Activated T-helper 1 cell treated with anti-CD3 and anti-CD28 coated beads, Interleukin-12 subunit alpha, Interleukin-12 subunit beta, Interleukin-2, Interleukin-4 antibody, amounts not matched to agents 30 ng/mL and 10 ng/mL and 1 ng/mL, durations not matched to agents 14 hours and 24 hours and 36 hours (primary cell): Measurements from ENCODE around the gene BRF1. TPM values are rescaled to one million over a fixed set of nuclear protein-coding genes. Genes with fewer than 3 reads are reported as not detected.

Experiments
- DNase-seq: peaks from one replicate; pipeline ENCODE4 v3.0.0; 2021; ENCODE audit warnings: low spot score
- H3K27ac Mint-ChIP-seq: one replicate; pipeline ENCODE4 v1.8.0; 2021; ENCODE audit warnings: mild to moderate bottlenecking, mixed read lengths
- H3K27me3 Mint-ChIP-seq: one replicate; pipeline ENCODE4 v1.8.0; 2022; ENCODE audit warnings: mild to moderate bottlenecking, moderate library complexity, mixed read lengths; ENCODE audit not compliant: insufficient read depth
- H3K36me3 Mint-ChIP-seq: one replicate; pipeline ENCODE4 v1.8.0; 2021; ENCODE audit warnings: low read depth, mixed read lengths
- H3K4me1 Mint-ChIP-seq: one replicate; pipeline ENCODE4 v1.8.0; 2021; ENCODE audit warnings: low read depth, mixed read lengths
- H3K4me3 Mint-ChIP-seq: one replicate; pipeline ENCODE4 v1.8.0; 2021; ENCODE audit warnings: mild to moderate bottlenecking, moderate library complexity, mixed read lengths
- H3K9me3 Mint-ChIP-seq: one replicate; pipeline ENCODE4 v1.8.0; 2021; ENCODE audit warnings: mixed read lengths
- intact Hi-C: fragments of 100-400 bp; cut with micrococcal nuclease; formaldehyde crosslinking; loops from one replicate; pipeline ENCODE4 v1.15.1; 2024
- total RNA-seq: library from RNA; stranded (reverse); gene quantifications from 2 replicates; pipeline ENCODE4 v1.2.3, GENCODE V29; 2022

Gene BRF1
- total RNA-seq, 1 donor from 2014 or later = 46.9 TPM

GRCh38 chr14:105272623-105273022 is 28.2 kb downstream of the BRF1 start:
- intact Hi-C loops = no loop called here
- Mint-ChIP-seq H3K9me3 (no peaks in the 10 kb centered on the region), H3K4me1 (no peaks in the 10 kb centered on the region), H3K27ac (no peak overlapping the region), H3K27me3 (no peaks in the 10 kb centered on the region), H3K36me3 (peaks cover 3% of the 10 kb centered on the region), H3K4me3 (no peak overlapping the region)
- DNase-seq = no peak

DNA sequence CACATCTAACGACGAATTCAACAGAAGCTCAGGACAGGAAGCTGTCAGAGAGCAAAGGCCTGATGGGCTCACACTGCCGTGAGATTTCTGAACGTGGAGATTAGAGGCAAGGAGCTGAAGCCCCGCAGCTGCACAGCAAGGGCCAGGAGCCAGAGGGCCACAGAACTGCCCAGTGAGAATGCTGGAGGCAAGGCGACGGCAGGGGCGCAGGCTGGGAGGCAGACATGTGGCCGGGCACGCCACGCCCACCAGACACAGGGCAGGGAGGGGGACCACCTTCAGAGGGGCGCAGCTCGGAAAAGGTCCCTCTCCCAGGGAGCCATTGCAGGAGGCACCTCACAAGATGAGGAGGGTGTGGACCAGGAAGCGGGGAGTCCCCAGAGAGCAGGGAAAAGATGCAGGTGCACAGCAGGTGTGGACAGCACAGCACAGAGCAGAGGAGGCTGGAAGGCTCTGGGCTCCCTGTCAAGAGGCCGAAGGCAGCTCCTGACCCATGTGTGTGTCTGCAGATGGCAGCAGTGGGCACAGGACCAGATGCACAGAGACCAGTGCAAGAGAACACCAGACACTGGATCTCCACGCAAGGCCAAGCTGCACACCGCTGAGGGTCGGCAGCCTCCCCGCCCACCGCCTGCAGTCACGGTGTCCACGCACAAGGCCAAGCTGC is 29.4 kb downstream of the BRF1 start:
- intact Hi-C loops = no loop called here
- no peaks in the 10 kb centered on the region for H3K9me3 Mint-ChIP-seq
- no peaks in the 10 kb centered on the region for H3K27me3 Mint-ChIP-seq
- H3K36me3 Mint-ChIP-seq = peaks cover 3% of the 10 kb centered on the region
- no peak overlapping the region for H3K27ac Mint-ChIP-seq
- no peak for DNase-seq
- H3K4me1 Mint-ChIP-seq = no peaks in the 10 kb centered on the region
- H3K4me3 Mint-ChIP-seq = no peak overlapping the region

DNA sequence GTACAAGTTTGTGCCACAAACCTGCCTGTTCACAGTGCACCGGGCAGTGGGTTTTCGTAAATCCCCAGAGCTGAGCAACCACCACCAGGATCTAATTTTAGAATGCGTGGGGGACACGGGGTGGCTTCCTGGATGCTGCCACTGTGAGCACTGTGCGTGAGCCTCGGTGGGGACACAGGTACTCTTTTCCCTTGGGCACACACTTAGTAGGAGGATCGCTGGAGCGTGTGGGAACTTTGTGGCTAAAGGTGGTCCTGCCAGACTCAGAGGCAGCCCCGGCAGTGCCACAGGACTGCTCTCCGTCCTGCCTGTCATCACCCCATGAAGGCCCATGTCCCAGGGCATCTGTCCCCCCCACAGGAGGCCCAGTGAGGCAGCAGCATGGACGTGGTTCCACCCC is 31.4 kb downstream of the BRF1 start:
- H3K4me3 Mint-ChIP-seq = no peak overlapping the region
- H3K27ac Mint-ChIP-seq = no peak overlapping the region
- no peaks in the 10 kb centered on the region for H3K27me3 Mint-ChIP-seq
- H3K36me3 Mint-ChIP-seq = peaks cover 5% of the 10 kb centered on the region
- H3K9me3 Mint-ChIP-seq = no peaks in the 10 kb centered on the region
- intact Hi-C loops = no loop called here
- H3K4me1 Mint-ChIP-seq = no peaks in the 10 kb centered on the region
- no peak for DNase-seq

- intact Hi-C loops = no loop called here
- Mint-ChIP-seq H3K9me3 (no peaks in the 10 kb centered on the region), H3K4me3 (no peak overlapping the region), H3K27ac (no peak overlapping the region), H3K36me3 (peaks cover 5% of the 10 kb centered on the region), H3K27me3 (no peaks in the 10 kb centered on the region), H3K4me1 (no peaks in the 10 kb centered on the region)
- DNase-seq = no peak
Observed at GRCh38 chr14:105268736-105269354, 32.0 kb downstream of the BRF1 start.

DNA sequence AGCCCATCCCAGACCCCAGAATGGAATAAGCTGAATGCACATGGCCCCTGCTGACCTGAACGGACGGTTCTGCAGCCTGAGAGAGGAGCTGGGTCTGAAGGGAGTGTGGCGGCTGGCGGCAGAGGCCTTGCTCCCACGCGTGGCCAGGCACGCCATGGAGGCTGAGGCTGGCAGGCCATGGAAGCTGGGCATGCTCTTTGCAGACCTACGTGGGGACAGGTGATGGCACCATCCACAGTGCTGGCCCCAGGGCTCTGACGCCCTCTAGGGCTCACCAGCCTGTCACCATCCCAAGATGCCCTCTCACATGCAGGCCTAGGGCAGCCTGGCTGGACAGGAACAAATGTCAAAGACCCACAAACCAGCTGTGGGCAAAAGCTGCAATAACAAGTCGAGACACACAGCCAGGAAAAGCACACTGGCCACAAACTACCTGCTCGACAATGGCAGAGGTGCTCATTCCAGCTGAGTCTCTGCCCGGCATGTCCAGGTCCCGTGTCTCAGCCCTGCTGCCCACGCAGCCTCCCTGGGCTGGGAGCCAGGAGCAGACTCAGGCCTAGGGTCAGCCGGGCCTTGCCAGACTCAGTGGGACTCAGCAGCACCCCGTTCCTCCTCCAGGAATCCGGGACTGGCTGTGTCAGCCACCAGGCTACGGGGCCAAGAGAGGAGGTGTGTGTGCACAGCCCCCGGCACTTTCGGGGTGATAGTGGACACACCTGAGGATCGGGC is 32.8 kb downstream of the BRF1 start:
- H3K4me1 Mint-ChIP-seq = no peaks in the 10 kb centered on the region
- no peak for DNase-seq
- H3K27ac Mint-ChIP-seq = no peak overlapping the region
- no peaks in the 10 kb centered on the region for H3K9me3 Mint-ChIP-seq
- H3K4me3 Mint-ChIP-seq = no peak overlapping the region
- H3K36me3 Mint-ChIP-seq = peaks cover 5% of the 10 kb centered on the region
- intact Hi-C loops = no loop called here
- no peaks in the 10 kb centered on the region for H3K27me3 Mint-ChIP-seq

DNA sequence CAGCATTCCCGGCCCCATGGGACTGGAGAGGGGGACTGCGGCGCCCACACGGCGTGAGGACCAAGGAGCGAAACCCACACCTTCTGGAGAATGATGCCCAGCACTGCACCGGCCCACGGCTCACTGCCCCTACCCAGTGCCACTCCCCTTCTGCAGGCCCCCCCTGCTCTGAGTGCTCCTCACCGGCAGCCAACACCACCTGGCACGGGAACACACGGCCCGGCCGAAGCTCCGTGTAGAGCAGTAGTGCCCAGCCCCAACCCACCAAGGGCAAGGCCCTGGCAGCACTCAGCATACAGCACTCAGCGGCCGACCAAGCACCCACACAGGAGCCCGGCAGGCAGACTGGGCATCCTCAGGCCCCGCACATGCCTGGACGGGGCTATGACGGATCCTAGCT is 39.0 kb downstream of the BRF1 start:
- Mint-ChIP-seq H3K36me3 (peaks cover 2% of the 10 kb centered on the region), H3K9me3 (no peaks in the 10 kb centered on the region), H3K4me3 (no peak overlapping the region), H3K27ac (no peak overlapping the region), H3K4me1 (peaks cover 8% of the 10 kb centered on the region), H3K27me3 (no peaks in the 10 kb centered on the region)
- DNase-seq = no peak
- intact Hi-C loops = no loop called here

DNA sequence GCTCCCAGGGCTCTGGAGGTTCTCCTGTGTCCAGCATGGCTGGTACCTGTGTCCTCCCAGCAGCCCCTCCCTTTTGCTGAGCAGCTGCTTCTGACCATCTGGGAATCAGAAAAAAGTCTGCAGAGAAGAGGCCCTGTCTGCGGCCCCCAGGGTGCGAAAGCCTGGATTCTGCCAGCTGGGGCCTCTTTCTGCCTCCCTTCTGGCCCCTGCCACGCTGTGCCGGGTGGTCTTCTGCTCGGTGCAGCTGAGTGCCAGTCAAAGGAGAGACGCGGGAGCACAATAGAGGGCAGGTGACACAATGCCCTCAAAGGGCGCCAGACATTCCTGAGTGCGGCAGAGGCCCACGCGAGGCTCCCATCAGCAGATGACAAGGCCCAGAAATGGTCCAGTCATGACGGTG is 39.8 kb downstream of the BRF1 start:
- peaks cover 2% of the 10 kb centered on the region for H3K36me3 Mint-ChIP-seq
- no peaks in the 10 kb centered on the region for H3K27me3 Mint-ChIP-seq
- no peaks in the 10 kb centered on the region for H3K9me3 Mint-ChIP-seq
- DNase-seq = no peak
- peaks cover 8% of the 10 kb centered on the region for H3K4me1 Mint-ChIP-seq
- intact Hi-C loops = no loop called here
- no peak overlapping the region for H3K27ac Mint-ChIP-seq
- H3K4me3 Mint-ChIP-seq = no peak overlapping the region

GRCh38 chr14:105258846-105259245 is 42.0 kb downstream of the BRF1 start:
- peaks cover 8% of the 10 kb centered on the region for H3K4me1 Mint-ChIP-seq
- no peak overlapping the region for H3K4me3 Mint-ChIP-seq
- no peaks in the 10 kb centered on the region for H3K9me3 Mint-ChIP-seq
- no peak for DNase-seq
- no peaks in the 10 kb centered on the region for H3K27me3 Mint-ChIP-seq
- intact Hi-C loops = no loop called here
- H3K27ac Mint-ChIP-seq = no peak overlapping the region
- peaks cover 1% of the 10 kb centered on the region for H3K36me3 Mint-ChIP-seq

DNA sequence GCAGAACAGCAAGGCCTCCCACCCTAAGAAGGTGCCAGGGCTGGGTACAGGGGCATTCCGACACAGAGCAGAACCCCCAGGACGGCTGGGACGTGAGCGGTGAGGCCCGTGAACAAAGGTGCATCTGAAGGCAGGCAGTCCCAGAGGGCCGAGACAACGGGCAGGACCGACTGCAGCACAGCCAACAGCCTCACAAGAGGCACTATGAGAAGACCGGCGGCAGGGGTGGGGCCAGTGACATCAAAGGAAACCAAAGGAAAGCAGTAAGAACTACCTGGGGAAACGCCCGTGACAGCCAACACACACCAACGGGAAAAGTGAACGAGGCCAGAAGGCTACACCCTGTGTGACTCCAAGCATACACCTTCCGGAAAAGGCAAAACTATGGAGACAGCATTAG is 43.3 kb downstream of the BRF1 start:
- no peak overlapping the region for H3K4me3 Mint-ChIP-seq
- H3K9me3 Mint-ChIP-seq = no peaks in the 10 kb centered on the region
- no peaks in the 10 kb centered on the region for H3K27me3 Mint-ChIP-seq
- H3K27ac Mint-ChIP-seq = no peak overlapping the region
- H3K4me1 Mint-ChIP-seq = peaks cover 8% of the 10 kb centered on the region
- peaks cover 4% of the 10 kb centered on the region for H3K36me3 Mint-ChIP-seq
- no peak for DNase-seq
- intact Hi-C loops = no loop called here

DNA sequence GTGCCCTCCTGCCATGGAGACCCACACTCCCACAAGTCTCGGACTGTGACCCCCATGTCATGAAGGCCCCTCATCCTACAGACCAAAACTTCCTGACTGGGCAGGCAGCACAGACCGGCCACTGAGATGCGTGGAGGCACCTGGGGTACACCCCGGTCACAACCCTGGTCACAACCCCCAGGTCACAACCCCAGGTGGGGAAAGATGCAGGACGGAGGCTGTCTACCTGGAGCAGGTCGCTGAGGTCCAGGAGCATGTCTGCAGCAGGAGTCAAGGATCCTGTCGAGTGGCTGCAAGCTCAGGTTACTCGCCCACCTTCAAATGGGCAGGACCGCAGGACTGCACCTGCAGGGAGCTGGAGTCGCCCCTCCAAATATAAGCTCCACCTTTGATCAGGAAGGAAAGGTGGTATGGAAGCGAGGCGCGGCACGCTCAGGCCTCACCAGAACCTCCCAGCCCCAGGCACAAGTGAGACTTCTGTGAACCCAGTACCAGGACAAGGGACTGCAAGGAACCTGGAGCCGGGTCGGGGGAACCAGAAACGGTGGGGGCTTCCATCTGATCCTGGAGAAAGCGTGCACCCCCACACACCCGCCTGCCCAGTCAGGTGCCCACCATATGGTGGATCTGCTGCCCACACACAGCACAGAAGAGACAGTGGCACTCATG is 44.4 kb downstream of the BRF1 start:
- Mint-ChIP-seq H3K36me3 (peaks cover 6% of the 10 kb centered on the region), H3K4me3 (no peak overlapping the region), H3K27ac (no peak overlapping the region), H3K9me3 (no peaks in the 10 kb centered on the region), H3K4me1 (peaks cover 8% of the 10 kb centered on the region), H3K27me3 (no peaks in the 10 kb centered on the region)
- DNase-seq = no peak
- intact Hi-C loops = no loop called here

DNA sequence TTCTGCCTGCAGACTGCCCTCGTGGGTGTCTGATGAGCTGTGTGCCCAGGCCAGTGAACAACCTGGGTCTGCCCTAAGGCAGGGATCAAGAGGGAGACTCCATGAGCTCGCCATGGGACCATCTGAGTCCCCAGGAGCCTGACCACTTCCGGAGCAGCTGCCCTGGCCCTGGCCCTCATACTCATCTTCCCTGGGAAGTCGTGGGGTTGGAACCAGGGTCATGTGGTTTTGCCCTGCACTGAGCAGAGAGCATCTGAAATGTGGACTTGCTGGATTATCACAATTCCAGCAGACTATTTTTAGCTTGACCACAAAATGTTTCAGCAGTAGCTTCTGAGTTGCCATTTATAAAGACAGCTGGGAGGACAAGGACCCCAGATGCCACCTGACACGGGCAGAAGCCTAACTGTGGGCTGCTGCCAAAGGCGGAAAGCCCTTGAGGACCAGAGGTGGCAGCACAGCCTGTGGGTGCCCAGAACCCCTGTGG is 45.7 kb downstream of the BRF1 start:
- H3K4me1 Mint-ChIP-seq = peaks cover 14% of the 10 kb centered on the region
- no peaks in the 10 kb centered on the region for H3K9me3 Mint-ChIP-seq
- no peak overlapping the region for H3K27ac Mint-ChIP-seq
- no peak for DNase-seq
- H3K4me3 Mint-ChIP-seq = no peak overlapping the region
- H3K36me3 Mint-ChIP-seq = peaks cover 10% of the 10 kb centered on the region
- H3K27me3 Mint-ChIP-seq = no peaks in the 10 kb centered on the region
- intact Hi-C loops = no loop called here

- Mint-ChIP-seq H3K9me3 (no peaks in the 10 kb centered on the region), H3K4me1 (peaks cover 20% of the 10 kb centered on the region), H3K27ac (no peak overlapping the region), H3K4me3 (no peak overlapping the region), H3K36me3 (peaks cover 12% of the 10 kb centered on the region), H3K27me3 (no peaks in the 10 kb centered on the region)
- no peak for DNase-seq
- intact Hi-C loops = no loop called here
Observed at GRCh38 chr14:105253329-105253682, 47.5 kb downstream of the BRF1 start.
